HG03354 (cell line): Measurements from ENCODE around the gene MAX.

Source experiments
- ATAC-seq: cut with Tn5 transposase; IDR thresholded peaks from one replicate; pipeline ENCODE4 v1.9.1; 2021; ENCODE audit warnings: mild to moderate bottlenecking; ENCODE audit not compliant: unreplicated experiment, poor library complexity, severe bottlenecking

The MAX gene

DNA sequence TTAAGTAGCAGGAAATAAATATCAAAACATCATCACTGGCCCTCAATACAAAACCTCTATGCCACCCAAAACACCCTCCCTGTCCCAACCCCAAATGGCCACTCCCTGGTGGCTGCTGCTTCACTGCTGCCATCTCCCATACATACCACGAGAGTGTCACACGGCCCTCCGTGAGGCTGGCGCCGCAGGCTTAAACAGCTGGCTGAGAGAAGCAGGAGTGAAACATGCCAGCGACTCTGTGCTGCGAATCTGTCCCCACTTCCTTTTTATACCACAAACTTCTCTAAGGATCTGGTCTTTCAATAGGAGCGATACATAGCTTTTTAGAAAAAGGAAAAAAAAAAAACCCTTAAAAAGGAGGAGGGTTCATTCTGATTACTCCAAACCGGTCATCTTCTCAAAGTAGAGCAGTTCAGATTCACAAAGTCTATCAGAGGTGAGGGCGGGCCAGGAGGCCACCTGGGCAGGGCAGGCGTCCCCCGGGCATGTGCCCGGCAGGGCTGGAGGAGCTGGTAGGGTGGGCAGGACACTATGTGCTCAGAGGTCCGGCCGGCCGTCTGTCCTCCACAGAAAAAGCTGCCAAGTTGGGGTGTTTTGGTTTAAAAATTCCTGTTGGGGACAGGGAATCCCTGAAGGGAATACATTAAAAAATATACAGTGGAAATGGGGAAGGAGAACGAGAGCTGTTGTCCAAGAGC lies 26.5 kb downstream of the MAX start:
- ATAC-seq: no peak

DNA sequence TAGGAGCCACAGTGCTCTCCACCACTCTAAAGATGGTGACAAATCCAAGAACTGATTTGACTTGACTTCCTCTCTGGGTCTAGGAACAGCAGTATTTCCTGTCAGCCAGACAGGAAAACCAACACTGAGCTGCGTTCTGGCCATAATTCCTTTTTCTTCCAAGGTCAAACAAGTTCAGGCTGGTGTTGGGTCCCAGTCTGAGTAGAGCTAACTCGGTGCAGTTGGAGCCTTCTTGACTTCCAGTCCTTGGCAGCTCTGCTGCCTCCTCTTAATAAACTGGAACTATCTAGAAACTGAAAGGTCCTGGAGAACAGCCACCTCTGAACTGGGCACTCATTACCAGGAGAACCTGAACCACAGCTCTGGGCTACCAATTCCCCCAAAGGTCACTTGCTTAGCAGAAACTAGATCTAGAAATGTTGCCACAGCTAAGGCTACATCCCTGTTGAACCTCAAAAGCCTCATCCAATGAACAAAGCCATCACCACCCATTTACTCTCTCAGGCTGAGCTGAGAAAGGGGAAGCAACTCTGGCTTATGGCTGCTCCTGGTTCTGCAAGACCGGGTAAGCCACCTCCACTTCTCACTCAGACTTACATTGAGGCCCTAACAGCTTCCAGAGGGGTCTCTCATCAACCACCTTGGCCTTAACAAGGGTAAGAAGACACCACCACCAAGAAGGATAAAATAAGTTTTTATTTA lies 27.7 kb downstream of the MAX start:
- no peak for ATAC-seq

DNA sequence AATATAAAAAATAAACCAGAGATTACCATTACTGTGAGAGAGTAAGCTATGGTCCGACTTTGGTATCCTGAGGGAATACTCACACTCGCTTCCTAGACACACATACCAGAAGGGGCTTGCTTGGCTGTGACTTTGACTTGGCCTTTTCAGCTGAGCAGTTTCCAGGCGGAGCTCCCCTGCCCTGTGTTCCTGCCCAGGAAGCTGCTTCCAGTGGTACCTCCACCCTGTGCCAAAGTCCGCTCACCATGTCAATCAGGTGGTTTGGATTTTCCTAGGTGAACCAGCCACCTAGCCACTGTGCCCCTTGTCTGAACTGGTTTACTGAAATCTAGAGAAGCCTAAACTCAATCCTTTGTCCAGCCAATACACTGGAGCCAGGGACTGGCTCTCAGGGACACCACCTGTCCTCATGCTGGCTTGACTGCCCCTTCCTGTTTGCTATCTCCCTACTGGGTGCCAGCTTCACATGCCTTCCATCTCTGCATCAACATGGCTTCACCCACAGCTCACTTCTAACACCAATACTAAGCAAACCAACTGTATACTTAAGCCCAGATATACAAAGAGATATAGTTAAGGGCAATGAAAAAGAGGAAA lies 28.6 kb downstream of the MAX start:
- no peak for ATAC-seq

DNA sequence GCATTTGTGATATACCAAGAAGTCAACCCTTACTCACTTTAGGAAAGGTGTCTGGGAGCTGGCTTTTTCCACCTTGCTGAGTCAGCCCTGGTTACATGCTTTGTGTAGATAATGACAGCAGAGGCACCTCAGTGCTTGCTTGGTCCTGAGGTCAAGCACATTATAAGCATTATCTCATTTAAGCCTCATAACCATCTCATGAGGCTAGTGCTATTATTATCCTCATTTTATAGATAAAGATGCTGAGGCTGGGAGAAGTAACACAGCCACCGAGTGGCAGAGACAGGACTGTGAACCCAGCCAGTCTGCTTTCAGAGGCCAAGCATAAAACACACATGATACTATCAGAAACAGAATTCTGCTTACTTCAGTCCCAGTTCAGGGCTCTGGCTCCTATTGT lies 29.4 kb downstream of the MAX start:
- ATAC-seq: no peak

DNA sequence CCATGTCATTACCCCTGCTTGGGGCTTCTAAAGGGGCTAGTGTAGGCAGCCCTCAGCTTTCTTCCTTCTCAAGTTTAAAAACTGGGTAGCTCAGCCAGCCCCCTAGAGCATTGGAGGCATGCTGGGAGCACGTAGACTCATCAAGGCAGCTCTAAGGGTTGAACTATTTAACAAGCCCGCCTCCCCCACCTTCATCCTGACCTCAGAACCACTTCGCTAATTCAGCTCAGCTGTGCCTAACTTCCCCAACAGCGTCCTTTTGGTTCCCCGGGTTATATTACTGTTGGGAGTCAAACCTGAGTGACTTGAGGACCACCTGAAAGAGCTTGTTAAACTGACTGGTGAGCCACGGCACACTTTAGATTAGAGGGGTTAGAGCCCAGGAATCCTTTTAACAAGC lies 30.1 kb downstream of the MAX start:
- ATAC-seq: no peak

DNA sequence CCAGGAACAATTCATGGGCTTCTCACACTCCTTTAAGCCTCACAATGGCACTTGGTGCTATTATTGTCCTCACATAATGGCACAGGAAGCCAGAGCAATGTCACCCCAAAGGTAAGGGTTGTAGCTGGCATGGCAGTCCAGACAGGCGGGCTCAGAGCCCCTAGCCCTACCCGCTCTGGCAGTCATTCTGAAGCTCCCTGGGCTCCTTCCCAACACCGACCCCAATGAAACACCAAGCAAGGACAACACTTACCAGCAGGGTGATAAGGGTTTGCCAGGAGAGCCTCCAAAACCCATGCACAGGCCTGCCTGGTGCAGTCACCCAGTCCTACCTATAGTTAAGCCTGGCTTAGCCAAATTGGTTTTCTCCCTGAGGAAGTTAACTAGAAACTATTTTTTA lies 30.8 kb downstream of the MAX start:
- ATAC-seq: no peak

DNA sequence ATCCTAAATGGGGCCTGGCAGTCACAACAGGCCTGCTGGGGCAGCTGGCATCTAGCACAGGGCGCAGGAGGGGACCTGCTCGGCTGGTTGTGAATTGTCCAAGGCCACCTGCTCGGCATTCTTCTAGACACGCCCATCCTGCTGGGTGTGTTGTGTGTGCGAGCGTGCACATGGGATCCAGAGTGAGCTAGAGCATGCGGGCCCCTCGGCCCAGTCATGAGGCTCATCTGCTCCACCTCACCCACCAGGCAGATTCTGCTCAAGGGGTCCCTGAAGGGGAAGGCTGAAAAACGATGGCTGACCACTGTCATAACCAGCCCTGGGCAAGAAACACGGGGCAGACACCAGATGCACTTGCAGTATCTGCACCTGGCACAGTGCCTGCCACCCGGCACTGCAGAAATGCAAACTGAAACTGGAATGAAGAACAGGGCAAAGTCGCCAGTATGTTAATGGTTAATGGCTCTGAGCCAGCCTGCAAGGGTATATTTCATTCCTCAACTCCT lies 31.8 kb downstream of the MAX start:
- peak; percentile 69 for ATAC-seq

DNA sequence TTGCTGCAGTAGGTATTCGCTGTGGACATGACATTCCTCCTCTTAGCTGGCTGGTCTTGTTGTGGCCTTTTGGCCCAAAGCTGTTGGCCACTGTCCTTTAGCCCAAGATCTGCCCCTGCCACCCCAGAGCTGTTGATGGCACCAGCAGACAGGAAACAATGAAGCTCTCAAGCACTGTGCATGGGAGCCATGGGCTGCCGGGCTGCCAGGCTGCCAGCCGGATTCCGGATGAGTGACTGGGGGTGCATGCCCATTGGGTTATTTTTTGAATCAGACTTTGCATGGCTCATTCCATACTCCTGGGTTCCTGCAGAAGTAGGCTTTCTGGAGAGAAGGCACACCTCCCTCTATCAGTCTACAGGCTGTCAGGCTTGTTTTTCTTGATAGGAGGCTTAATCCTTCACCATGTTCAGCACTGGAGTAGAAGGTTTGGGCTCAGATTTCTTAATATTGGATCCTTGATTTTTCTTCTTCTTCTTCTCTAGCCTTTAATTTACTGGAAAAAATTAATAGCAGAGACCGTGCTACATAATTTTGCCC lies 32.4 kb downstream of the MAX start:
- ATAC-seq: no peak

DNA sequence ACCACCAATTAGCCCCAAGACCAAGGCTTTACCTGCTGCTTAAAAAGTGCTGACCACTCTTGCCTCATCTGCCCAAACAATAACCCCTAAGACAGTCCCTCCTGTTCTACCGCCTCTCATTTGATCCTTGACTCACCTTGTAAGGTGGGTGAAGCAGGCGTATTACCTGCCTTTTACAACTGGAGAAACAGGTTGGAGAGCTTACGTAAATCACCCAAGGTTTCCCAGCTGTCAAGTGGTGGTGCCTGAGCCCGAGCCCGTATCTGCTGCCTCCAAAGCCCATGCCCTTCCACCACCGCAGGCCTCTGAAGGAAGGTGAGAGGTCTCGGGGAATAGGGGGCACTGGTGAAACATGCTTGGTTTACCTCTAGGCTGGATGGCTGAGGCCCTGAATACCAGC lies 36.6 kb downstream of the MAX start:
- ATAC-seq: no peak

DNA sequence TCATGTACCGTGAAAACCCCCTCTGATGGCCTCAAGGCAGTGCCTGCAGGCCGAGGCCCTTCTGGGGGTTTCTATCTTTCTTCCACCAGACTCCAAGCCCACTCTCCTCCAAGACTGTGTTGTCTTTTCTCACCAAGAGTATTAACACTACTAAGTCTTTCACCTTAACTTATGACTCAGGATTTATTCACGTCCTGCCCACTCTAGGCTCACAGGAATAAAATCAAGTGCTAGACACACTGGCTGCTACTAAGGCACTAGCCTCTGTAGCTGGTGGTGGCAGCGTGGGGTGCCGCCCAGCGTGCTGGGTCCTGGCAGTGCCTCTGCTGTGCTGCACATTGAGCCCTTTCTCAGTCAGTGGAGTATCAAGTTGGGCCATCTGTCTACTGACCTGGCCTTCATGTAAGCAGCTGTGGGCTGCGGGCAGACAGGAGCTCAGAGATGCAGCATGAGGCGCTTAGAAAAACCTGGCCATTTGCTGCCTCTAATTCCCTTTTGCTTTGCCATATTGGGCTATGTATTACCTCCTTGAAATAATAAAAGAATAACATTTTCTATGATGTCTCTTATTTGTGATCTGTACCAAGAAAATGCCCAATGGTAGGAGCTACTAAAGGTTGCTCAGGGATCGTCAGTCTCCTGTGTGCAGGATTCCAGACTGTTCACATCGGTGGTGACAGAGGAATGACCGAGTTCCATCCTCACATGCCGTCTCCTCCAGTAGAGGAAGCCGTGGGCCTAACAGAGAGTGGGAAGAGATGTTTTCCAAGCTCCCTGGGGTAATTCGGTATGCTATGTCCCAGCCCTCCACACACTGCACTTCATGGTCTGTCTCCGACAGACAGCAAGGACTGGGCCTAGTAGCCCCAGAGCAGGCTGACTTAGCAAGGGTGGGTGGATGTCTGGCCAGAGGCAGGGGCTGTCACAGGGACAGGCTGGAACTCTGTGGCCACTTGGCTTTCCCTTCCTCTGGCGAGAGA lies 39.9 kb downstream of the MAX start:
- ATAC-seq: no peak

DNA sequence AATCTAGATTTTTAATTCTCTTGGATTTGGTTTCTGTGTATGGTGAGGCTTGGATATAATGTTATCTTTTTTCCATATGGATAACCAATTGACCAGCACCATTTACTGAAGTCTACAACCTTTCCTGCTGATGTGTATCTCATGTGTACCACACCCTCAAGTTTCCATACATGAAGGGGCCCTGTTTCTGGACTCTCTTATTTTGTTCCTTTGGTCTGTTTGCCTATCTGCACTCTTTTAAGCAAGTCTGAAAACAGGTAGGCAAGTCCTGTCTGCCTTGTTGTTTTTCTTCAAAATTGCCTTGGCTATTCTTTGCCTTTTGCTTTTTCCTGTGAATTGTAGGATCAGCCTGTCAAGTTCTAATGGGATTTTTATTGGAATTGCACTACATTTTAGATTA lies 44.6 kb downstream of the MAX start:
- no peak for ATAC-seq

DNA sequence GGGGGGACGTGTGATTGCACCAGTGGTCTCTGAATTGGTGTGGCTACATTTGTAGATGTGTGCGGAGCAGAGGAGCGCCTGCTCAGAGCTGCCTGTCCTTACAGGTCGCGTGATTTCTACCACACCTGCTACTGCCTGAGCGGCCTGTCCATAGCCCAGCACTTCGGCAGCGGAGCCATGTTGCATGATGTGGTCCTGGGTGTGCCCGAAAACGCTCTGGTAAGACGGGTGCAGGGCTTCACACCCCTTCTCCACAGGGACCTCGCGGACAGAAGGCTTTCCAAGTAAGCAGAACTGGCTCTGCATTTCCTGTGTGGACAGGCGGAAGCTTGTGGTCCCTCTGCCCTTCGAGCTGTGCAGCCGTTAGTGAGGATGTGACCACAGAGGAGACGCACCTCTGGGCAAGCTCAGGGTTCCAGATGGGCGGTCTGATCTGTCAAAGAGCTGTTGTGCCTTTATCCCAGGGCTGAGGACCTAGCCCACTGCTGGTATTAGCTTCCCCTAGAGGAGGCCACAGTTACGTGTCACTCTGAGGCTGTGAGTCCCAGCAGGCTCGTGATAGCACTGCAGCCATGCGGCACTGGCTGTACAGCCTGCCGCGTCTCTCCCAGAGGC lies 47.7 kb downstream of the MAX start:
- ATAC-seq: no peak

DNA sequence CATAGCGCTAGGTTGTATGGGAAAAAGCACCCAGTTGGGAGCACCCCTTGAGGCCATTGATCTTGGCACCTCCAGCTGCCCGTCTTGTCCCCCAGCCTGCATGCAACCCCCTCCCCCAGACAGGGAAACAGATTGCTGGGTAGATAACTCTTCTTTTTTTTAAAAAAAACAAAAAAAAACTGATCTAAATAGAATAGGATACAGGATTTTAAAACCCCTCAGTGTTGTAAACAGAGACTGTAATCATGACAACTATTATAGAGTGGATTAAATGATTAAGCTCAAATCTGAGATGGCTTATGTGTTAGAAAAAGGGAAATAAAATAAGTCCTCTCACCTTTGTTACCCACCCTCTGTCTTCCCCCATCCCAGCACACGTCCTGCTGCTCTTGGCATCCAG lies 48.9 kb downstream of the MAX start:
- no peak for ATAC-seq

DNA sequence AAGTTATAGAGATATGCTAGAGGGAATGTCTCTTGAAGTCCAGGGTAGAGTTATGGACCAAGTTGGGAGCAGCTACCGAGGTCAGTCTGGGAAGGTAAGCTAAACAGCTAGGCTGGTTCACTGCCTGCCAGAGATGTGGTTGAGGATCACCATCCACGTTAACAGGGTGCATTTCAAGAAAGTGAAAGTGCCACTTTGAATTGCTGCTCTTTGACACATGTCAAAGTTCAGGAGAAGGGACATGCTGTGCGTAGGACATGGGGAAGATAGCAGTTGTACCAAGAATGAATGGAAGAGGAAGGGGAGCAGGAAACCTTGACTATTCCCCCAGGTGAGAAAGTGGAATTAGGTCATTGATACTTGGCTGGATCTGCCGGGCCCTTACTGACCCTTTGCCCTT lies 49.5 kb downstream of the MAX start:
- no peak for ATAC-seq

DNA sequence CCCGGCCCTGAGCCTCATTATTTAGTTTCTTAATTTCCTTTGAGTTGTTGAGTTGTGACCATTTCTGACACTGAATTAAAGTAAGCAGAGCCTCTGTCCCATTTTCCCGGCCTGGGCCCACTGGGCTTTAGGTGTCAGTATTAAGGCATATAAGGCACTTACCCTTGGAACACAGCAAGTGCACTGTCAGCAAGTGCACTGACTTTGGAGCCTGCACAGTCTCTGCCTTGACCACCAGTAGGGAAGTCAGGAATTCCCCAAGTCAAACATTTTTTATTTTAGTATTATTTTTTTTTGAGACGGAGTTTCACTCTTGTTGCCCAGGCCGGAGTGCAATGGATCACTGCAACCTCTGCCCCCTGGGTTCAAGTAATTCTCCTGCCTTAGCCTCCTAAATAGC lies 56.6 kb downstream of the MAX start:
- ATAC-seq: no peak

DNA sequence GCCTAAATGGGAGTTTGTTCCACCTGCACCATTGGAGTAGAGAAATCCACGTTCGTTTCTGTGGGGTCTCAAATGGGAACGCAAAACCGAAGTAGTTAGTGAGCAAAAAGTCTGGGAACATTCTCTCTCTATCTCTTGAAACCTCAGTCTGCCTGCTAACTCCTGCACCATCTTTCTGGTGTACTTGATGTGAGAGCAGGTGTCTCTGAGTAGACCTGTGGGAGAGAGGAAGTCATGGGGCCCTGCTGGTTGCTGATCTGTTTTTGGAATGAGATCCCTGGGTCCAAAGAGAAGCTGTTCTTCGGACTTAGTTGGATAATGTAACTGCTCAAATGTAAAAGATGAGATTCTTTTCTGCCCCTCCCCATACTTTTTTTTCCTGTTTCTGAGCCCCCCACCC lies 57.3 kb downstream of the MAX start:
- ATAC-seq: no peak

DNA sequence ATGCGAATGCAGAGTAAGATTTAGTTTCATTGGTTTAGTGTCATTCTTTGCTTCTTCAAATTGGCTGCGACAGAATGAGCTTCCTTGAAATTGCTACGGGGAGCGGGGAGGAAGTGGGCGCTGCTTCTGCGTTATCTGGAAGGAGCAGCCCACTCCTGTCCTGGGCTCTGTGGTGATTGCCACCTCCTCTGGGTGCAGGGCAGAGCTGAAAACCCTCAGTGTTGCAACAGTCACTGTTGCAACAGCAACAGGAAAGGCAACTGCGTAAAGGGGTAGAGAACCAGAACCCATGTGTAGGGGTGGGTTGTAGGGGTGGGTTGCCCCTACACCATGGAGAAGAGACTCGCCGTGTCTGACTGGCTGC lies 57.7 kb downstream of the MAX start:
- no peak for ATAC-seq

DNA sequence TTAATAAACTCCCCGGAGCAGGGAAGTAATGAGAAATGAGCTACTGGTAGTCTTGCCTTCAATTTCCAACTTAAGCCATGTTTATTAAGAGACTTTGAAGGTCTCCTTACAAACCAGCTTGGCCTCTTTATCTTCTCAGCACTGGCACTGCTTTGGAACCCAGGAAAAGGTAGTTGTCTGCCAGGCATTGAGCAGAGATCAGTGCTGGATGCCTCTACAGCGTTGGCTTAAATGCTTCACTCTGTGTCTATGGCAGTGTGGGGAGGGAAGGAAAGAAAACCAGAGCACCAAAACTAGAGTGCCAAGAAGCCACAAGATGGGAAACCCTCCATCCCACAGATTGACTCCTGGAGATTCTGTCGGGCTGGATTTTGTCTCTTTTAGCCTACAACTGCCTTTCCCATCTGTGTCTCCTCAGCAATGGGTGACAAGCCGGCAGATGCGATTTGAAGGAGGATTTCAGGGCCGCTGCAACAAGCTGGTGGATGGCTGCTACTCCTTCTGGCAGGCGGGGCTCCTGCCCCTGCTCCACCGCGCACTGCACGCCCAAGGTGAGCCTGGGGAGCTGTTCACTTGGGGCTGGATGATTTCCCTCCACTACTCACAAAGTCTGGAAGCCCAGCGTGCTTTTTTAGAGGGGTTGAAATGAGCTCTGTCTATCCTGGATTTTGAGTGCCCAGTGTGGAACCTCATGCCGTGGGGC lies 58.3 kb downstream of the MAX start:
- no peak for ATAC-seq
